NOMO-1 treated with DMSO at 0.1 percent for 48 hours (cell line): ENCODE results near the gene KCNH5.

Experiments used
- DNase-seq: peaks from one replicate; lab custom pipeline; 2025; ENCODE audit not compliant: unreplicated experiment; lab: John Stamatoyannopoulos, UW

Gene KCNH5

GRCh38 chr14:63045234-63045611 is at the start of gene KCNH5:
Gene KCNH5, minus strand, starts transcription at chr14:63045458. Its CDS starts 272 bp downstream, at chr14:63045186.
- DNase-seq, result no peak

GRCh38 chr14:63091394-63091996 is 46.2 kb upstream of the KCNH5 start:
- no peak for DNase-seq

- no peak for DNase-seq
These were observed 43.6 kb upstream of the KCNH5 start for GRCh38 chr14:63088865-63089264.

GRCh38 chr14:63078569-63078968 is 33.3 kb upstream of the KCNH5 start:
- DNase-seq, result no peak

- DNase-seq, result no peak
These were observed 31.2 kb upstream of the KCNH5 start for GRCh38 chr14:63076488-63076887.

- no peak for DNase-seq
These were observed 10.4 kb upstream of the KCNH5 start for GRCh38 chr14:63055631-63056030.

- no peak for DNase-seq
These were observed 6.7 kb upstream of the KCNH5 start for GRCh38 chr14:63051992-63052391.

GRCh38 chr14:63051301-63051700 is 6.0 kb upstream of the KCNH5 start:
- DNase-seq, result no peak

- no peak for DNase-seq
These were observed 5.4 kb upstream of the KCNH5 start for GRCh38 chr14:63050694-63051093.

GRCh38 chr14:63046339-63047268 is 1.3 kb upstream of the KCNH5 start:
- no peak for DNase-seq

- no peak for DNase-seq
These were observed 508 bp upstream of the KCNH5 start for GRCh38 chr14:63045612-63046320.

GRCh38 chr14:63039866-63040265 is 5.4 kb downstream of the KCNH5 start:
- no peak for DNase-seq

- DNase-seq, result no peak
These were observed 12.6 kb downstream of the KCNH5 start for GRCh38 chr14:63032641-63033040.

- DNase-seq, result no peak
These were observed 13.2 kb downstream of the KCNH5 start for GRCh38 chr14:63032076-63032475.

- DNase-seq, result no peak
These were observed 15.1 kb downstream of the KCNH5 start for GRCh38 chr14:63030113-63030512.

GRCh38 chr14:63027719-63028118 is 17.5 kb downstream of the KCNH5 start:
- no peak for DNase-seq

GRCh38 chr14:63026491-63026890 is 18.8 kb downstream of the KCNH5 start:
- no peak for DNase-seq

- DNase-seq, result no peak
These were observed 30.6 kb downstream of the KCNH5 start for GRCh38 chr14:63014621-63015020.

- DNase-seq, result no peak
These were observed 33.1 kb downstream of the KCNH5 start for GRCh38 chr14:63012171-63012570.

GRCh38 chr14:63011623-63012022 is 33.6 kb downstream of the KCNH5 start:
- no peak for DNase-seq

- no peak for DNase-seq
These were observed 35.8 kb downstream of the KCNH5 start for GRCh38 chr14:63009495-63009894.

GRCh38 chr14:63006531-63006930 is 38.7 kb downstream of the KCNH5 start:
- DNase-seq, result no peak
